Sigmoid colon (tissue), 7 donors: Measurements from ENCODE around the gene PDCD7. TPM values are rescaled to one million over a fixed set of nuclear protein-coding genes. Genes with fewer than 3 reads are reported as not detected.

Experiments
- DNase-seq: peaks from one replicate; pipeline ENCODE4 v3.0.0-alpha.2; 2019
- H3K27ac ChIP-seq, 4 donors: fragments of 200-600 bp; sonication (generic); one replicate each; pipeline ENCODE4 v1.5.1; 2016 to 2019; ENCODE audit warnings: mild to moderate bottlenecking in 1 of 4
- H3K27me3 ChIP-seq, 3 donors: fragments of 200-600 bp; sonication (generic); one replicate each; pipeline ENCODE4 v1.5.1; 2019; ENCODE audit warnings: mild to moderate bottlenecking in 1 of 3
- H3K36me3 ChIP-seq, 4 donors: fragments of 200-600 bp; sonication (generic); one replicate each; pipeline ENCODE4 v1.5.1; 2016 to 2019
- H3K4me1 ChIP-seq, 4 donors: fragments of 200-600 bp; sonication (generic); one replicate each; pipeline ENCODE4 v1.5.1; 2017 to 2019
- H3K4me3 ChIP-seq, 4 donors: fragments of 200-600 bp; sonication (generic); one replicate each; pipeline ENCODE4 v1.5.1; 2017 to 2019; ENCODE audit warnings: mild to moderate bottlenecking in 2 of 4, moderate library complexity in 1 of 4
- H3K9me3 ChIP-seq, 4 donors: fragments of 200-600 bp in 3 of 4; sonication (generic) in 3 of 4; one replicate each; pipeline versions ENCODE4 v1.5.1 to v1.6.1; 2013 to 2019
- EP300 ChIP-seq, 4 donors: sonication (generic); formaldehyde crosslinking; IDR thresholded peaks; one replicate each; pipeline ENCODE4 v1.6.1; 2017; ENCODE audit warnings: antibody characterized with exemption in 4 of 4
- POLR2A ChIP-seq, 2 donors: fragments of 450-650 bp; IDR thresholded peaks; one replicate each; pipeline ENCODE4 v1.6.1; 2016; ENCODE audit warnings: antibody characterized with exemption in 2 of 2, mild to moderate bottlenecking in 2 of 2, moderate library complexity in 2 of 2
- POLR2AphosphoS5 ChIP-seq, 4 donors: sonication (generic); formaldehyde crosslinking; IDR thresholded peaks; one replicate each; pipeline ENCODE4 v1.6.1; 2017; ENCODE audit warnings: antibody characterized with exemption in 4 of 4
- WGBS, 2 donors: extraction: QIAGEN DNeasy Blood & Tissue Kit; methylation state at CpG; one replicate each; pipeline ENCODE4 v1.1.7; 2013; 5-methylcytosine and 5-hydroxymethylcytosine counted together
- intact Hi-C: fragments of 100-400 bp; cut with DNase I; formaldehyde crosslinking; loops from one replicate; pipeline ENCODE4 v1.15.1; 2023
- polyA plus RNA-seq, 3 donors: library from polyadenylated mRNA; stranded (reverse); fragments of 200-250 nt; gene quantifications; one replicate each; pipeline ENCODE4 v1.2.3, GENCODE V29; 2013
- total RNA-seq, 4 donors: library from RNA; depleted of rRNA; stranded (reverse); fragments of >200 nt; gene quantifications; one replicate each; pipeline ENCODE4 v1.1.0, GENCODE V29; 2016
- TF ChIP-seq, protein P1 (sequence below), 4 experiments: fragments of 450-650 bp in 3 of 4; fragments of 200-600 bp in 1 of 4; IDR thresholded peaks; one replicate each; pipeline ENCODE4 v1.5.1; 2016 to 2019; ENCODE audit warnings: antibody characterized with exemption in 4 of 4, mild to moderate bottlenecking in 3 of 4, moderate library complexity in 2 of 4
- donor health status: healthy with polysubstance abuse.
- donor health status: Bipolar disorder and iron deficiency.
- donor health status: healthy.

PDCD7 gene
- total and polyA plus RNA-seq, 7 donors, result 7.8 to 30.1 (median 20.4) TPM

DNA sequence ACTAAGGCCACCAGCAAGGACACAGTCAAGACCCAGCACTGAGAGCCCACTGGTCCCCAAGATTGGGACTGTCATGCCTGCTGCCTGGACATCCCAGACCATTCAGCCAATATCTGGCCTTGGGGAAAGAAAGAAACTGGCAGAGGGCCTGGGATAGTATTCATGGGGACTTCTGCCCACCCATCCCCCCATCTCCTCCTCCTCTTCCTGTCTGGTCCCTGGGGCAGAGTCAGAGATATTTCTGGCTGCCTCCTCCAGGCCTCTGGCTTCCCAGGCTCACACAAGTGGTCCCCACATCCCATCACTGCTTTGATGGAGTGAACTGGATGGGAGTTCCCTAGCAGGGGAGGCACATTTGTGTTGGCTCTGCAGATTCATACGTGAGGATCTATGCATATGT lies 61.6 kb downstream of the PDCD7 start:
- Histone ChIP-seq H3K9me3 (no peaks in the 10 kb centered on the region), H3K27me3 (peaks cover 0 to 4% (median 0%) of the 10 kb centered on the region in 3 donors), H3K4me1 (peaks cover 0 to 64% (median 58%) of the 10 kb centered on the region in 4 donors), H3K27ac (peak overlapping the region; percentile 83 to 96 (median 94)), H3K36me3 (no peaks in the 10 kb centered on the region), H3K4me3 (no peak overlapping the region)
- intact Hi-C loops, result no loop called here
- WGBS, 2 donors, result 85 to 93% methylated on average over 1 of the region's 1 CpG
- TF ChIP-seq POLR2A (IDR thresholded peaks at IDR 0.05) (no peak), EP300 (IDR thresholded peaks at IDR 0.05) (no peak), POLR2AphosphoS5 (IDR thresholded peaks at IDR 0.05) (no peak)
- TF ChIP-seq, protein P1, sequence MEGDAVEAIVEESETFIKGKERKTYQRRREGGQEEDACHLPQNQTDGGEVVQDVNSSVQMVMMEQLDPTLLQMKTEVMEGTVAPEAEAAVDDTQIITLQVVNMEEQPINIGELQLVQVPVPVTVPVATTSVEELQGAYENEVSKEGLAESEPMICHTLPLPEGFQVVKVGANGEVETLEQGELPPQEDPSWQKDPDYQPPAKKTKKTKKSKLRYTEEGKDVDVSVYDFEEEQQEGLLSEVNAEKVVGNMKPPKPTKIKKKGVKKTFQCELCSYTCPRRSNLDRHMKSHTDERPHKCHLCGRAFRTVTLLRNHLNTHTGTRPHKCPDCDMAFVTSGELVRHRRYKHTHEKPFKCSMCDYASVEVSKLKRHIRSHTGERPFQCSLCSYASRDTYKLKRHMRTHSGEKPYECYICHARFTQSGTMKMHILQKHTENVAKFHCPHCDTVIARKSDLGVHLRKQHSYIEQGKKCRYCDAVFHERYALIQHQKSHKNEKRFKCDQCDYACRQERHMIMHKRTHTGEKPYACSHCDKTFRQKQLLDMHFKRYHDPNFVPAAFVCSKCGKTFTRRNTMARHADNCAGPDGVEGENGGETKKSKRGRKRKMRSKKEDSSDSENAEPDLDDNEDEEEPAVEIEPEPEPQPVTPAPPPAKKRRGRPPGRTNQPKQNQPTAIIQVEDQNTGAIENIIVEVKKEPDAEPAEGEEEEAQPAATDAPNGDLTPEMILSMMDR (IDR thresholded peaks at IDR 0.05), result no peak
- no peak for DNase-seq

- WGBS, 2 donors, result 69 to 71% methylated on average over 5 of the region's 5 CpGs
- Histone ChIP-seq H3K4me3 (no peak overlapping the region), H3K4me1 (peaks cover 0 to 63% (median 52%) of the 10 kb centered on the region in 4 donors), H3K36me3 (no peaks in the 10 kb centered on the region), H3K27ac (peak overlapping the region; percentile 83 to 96 (median 94)), H3K9me3 (no peaks in the 10 kb centered on the region), H3K27me3 (peaks cover 0 to 4% (median 0%) of the 10 kb centered on the region in 3 donors)
- peak; percentile 93 for DNase-seq
- intact Hi-C loops, result no loop called here
- TF ChIP-seq, protein P1 (IDR thresholded peaks at IDR 0.05), result no peak
- peak in 2 of 4 donors; percentile 9 to 31 for TF ChIP-seq POLR2AphosphoS5 (IDR thresholded peaks at IDR 0.05)
- TF ChIP-seq POLR2A (IDR thresholded peaks at IDR 0.05), result no peak
- no peak for TF ChIP-seq EP300 (IDR thresholded peaks at IDR 0.05)
These were observed 62.2 kb downstream of the PDCD7 start for GRCh38 chr15:65071381-65071811.

DNA sequence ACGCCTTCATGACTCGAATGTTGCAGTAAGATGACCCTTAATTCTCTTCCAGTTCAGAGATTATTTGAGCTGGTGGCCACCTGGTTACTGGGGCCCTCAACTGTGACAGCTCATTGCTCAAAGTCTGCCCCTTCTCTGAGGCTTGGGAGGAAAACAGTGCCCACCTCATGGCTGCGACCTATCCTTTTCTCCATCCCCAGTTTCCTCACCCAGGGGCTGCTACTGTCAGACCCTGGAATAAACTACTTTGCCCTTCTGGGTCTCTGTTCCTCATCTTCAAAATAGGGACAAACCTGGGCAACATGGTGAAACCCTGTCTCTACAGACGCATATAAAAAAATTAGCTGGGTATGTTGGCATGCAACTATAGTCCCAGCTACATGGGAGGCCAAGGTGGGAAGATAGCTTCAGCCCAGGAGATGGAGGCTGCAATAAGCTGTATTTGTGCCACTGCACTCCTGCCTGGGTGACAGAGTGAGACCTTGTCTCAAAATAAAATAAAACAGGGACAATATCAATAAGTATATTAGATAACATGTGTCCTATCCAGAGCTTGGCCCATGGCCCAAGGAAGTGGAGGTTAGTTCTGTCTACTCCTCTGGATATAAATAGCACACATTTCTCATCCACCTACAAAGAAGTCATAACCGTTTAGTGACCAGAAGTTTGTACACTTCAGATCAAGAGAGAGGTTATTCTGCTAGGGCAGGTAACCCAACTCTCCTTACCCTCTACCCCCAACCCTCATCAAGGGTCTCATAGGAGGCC lies 63.6 kb downstream of the PDCD7 start:
- peaks cover 0 to 4% (median 0%) of the 10 kb centered on the region in 3 donors for H3K27me3 ChIP-seq

DNA sequence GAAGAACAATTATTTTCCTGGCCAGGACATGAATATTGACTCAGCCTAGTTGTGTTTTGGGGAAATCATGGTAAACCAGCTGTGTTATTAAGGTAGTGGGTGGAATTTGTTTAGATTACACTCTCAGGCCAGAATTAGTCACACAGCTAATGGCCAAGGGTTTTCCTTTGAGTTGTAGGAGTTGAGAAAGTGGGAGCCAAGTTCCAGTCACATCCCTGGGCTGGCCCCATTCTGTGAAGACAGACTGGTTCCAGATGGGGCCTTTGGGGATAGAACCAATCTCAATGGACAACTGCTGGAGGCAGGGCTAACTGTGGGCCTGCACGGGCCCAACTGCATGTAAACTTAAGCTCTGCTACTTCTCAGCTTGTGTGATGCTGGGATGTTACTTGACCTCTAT lies 64.4 kb downstream of the PDCD7 start:
- Histone ChIP-seq H3K9me3 (no peaks in the 10 kb centered on the region), H3K27ac (peak overlapping the region; percentile 83 to 96 (median 94)), H3K4me3 (no peak overlapping the region), H3K27me3 (peaks cover 0 to 4% (median 0%) of the 10 kb centered on the region in 3 donors), H3K36me3 (no peaks in the 10 kb centered on the region), H3K4me1 (peaks cover 0 to 83% (median 64%) of the 10 kb centered on the region in 4 donors)
- no peak for TF ChIP-seq POLR2A (IDR thresholded peaks at IDR 0.05)
- TF ChIP-seq EP300 (IDR thresholded peaks at IDR 0.05), result no peak
- TF ChIP-seq, protein P1 (IDR thresholded peaks at IDR 0.05), result no peak
- TF ChIP-seq POLR2AphosphoS5 (IDR thresholded peaks at IDR 0.05), result peak in 3 of 4 donors; percentile 58 to 63 (median 62)
- DNase-seq, result peak; percentile 94
- intact Hi-C loops, result no loop called here
- 67 to 75% methylated on average over 1 of the region's 1 CpG for WGBS, 2 donors

More for the DNA sequence above, 63.6 kb downstream of the PDCD7 start:
- TF ChIP-seq EP300 (IDR thresholded peaks at IDR 0.05), result no peak
- TF ChIP-seq, protein P1 (IDR thresholded peaks at IDR 0.05), result no peak
- TF ChIP-seq POLR2AphosphoS5 (IDR thresholded peaks at IDR 0.05), result no peak
- no peak for TF ChIP-seq POLR2A (IDR thresholded peaks at IDR 0.05)
- 81 to 84% methylated on average over 5 of the region's 5 CpGs for WGBS, 2 donors
- H3K9me3 ChIP-seq, result no peaks in the 10 kb centered on the region
- peak overlapping the region; percentile 83 to 96 (median 94) for H3K27ac ChIP-seq
- no peak for DNase-seq
- H3K36me3 ChIP-seq, result no peaks in the 10 kb centered on the region
- peaks cover 0 to 75% (median 60%) of the 10 kb centered on the region in 4 donors for H3K4me1 ChIP-seq
- intact Hi-C loops, result no loop called here
- no peak overlapping the region for H3K4me3 ChIP-seq
